ENCODE measurements around the gene BLID. TPM values are rescaled to one million over a fixed set of nuclear protein-coding genes. Genes with fewer than 3 reads are reported as not detected.
A peak's percentile ranks its signal among the peaks of the same experiment; 100 is the strongest.

BLID gene
- total RNA-seq, 6 experiments from 2014 or later = 0.85 to 1.6 (median 1.2) TPM

- Mint-ChIP-seq H3K27me3 (ENCODE audit: insufficient read depth) (peaks cover 25% of the 10 kb centered on the region), H3K4me3 (no peak overlapping the region), H3K27ac (no peak overlapping the region; the same call in 1 of the 2 replicates), H3K9me3 (no peaks in the 10 kb centered on the region), H3K4me1 (ENCODE audit: low read depth) (no peaks in the 10 kb centered on the region), H3K36me3 (ENCODE audit: low read depth) (peaks cover 50% of the 10 kb centered on the region)
- TF ChIP-seq, protein P1, sequence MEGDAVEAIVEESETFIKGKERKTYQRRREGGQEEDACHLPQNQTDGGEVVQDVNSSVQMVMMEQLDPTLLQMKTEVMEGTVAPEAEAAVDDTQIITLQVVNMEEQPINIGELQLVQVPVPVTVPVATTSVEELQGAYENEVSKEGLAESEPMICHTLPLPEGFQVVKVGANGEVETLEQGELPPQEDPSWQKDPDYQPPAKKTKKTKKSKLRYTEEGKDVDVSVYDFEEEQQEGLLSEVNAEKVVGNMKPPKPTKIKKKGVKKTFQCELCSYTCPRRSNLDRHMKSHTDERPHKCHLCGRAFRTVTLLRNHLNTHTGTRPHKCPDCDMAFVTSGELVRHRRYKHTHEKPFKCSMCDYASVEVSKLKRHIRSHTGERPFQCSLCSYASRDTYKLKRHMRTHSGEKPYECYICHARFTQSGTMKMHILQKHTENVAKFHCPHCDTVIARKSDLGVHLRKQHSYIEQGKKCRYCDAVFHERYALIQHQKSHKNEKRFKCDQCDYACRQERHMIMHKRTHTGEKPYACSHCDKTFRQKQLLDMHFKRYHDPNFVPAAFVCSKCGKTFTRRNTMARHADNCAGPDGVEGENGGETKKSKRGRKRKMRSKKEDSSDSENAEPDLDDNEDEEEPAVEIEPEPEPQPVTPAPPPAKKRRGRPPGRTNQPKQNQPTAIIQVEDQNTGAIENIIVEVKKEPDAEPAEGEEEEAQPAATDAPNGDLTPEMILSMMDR (IDR thresholded peaks at IDR 0.05) = no peak
- DNase-seq = no peak
Measured at GRCh38 chr11:122103726-122104125, 12.3 kb downstream of the BLID start.

DNA sequence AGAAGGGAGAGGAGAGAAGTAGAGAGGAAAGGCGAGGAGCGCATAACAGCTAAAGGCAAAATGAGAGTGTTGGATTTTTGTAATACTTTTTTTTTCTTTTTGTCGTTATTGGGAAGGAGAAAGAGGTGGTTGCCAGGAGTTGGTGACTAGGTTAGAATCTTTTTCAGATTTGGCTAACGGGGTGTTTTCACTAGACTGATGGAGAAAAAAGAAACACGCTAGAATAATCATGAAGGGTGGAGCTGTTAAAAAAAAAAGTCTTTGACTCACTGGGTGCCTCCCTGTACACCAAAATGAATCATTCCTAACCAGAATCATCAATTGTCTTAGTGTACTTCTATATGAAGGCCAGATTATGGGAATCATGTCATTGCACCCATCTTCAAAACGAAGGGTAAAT lies 12.7 kb downstream of the BLID start:
- Mint-ChIP-seq H3K27ac (no peak overlapping the region), H3K9me3 (no peaks in the 10 kb centered on the region), H3K4me3 (no peak overlapping the region), H3K27me3 (ENCODE audit: insufficient read depth) (peaks cover 25% of the 10 kb centered on the region), H3K36me3 (ENCODE audit: low read depth) (peaks cover 51% of the 10 kb centered on the region), H3K4me1 (ENCODE audit: low read depth) (no peaks in the 10 kb centered on the region)
- TF ChIP-seq, protein P1 (IDR thresholded peaks at IDR 0.05) = no peak
- DNase-seq = no peak

- TF ChIP-seq, protein P1 (IDR thresholded peaks at IDR 0.05) = no peak
- Mint-ChIP-seq H3K9me3 (no peaks in the 10 kb centered on the region), H3K27ac (no peak overlapping the region), H3K27me3 (ENCODE audit: insufficient read depth) (peaks cover 27% of the 10 kb centered on the region), H3K36me3 (ENCODE audit: low read depth) (peaks cover 51% of the 10 kb centered on the region), H3K4me3 (no peak overlapping the region), H3K4me1 (ENCODE audit: low read depth) (no peaks in the 10 kb centered on the region)
- DNase-seq = no peak
Measured at GRCh38 chr11:122102426-122102825, 13.6 kb downstream of the BLID start.

DNA sequence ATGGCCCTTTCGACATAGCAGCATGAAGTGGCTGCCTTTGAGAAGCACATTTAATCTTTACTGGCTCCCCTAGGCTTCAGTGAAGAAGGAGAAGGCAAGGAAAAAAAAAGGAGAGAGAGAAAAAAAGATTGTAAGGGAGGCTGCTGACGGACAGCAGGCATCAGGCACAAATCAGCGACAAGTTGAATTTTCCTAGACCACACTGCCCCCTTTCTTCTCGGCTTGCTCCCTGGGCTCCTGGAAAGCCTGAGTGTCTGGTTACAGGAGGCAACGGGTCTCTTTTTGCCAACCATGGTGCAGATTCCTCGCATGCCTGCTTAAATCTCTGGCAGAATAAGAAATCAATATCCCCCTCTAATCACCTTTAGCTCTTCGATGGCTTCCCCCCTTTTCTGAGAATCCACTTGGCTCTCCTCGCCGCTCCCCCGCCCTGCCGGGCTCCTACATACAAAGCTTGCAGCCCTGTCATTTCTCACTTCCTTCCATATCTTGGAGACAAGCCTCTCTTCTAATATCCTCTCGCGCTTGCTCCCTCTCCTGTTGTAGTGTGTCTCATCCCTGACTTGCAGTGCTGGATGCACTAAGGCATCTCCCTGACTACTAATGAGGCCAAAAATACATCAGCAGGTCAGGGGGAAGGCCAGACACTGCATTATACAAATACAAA lies 14.3 kb downstream of the BLID start:
- peak; percentile 88 for DNase-seq
- Mint-ChIP-seq H3K9me3 (no peaks in the 10 kb centered on the region), H3K27me3 (ENCODE audit: insufficient read depth) (peaks cover 28% of the 10 kb centered on the region), H3K4me1 (ENCODE audit: low read depth) (no peaks in the 10 kb centered on the region), H3K4me3 (no peak overlapping the region), H3K27ac (no peak overlapping the region), H3K36me3 (ENCODE audit: low read depth) (peaks cover 56% of the 10 kb centered on the region)
- TF ChIP-seq, protein P1 (IDR thresholded peaks at IDR 0.05) = peak; percentile 71

DNA sequence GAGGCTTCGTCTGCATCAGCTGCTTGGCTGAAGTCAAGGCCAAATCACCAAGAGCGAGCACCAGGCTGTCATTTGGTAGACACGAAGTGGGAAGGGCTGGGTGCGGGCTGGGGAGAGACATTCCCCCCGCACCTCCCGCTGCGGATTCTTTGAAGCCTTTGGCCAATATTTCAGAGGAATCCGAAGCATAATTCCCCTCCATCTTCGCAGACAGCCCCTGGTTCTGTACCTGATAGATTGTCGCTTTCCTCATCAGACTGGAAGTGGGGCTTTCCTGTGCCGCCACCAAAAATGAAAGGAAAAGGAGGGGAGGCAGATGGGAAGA lies 15.3 kb downstream of the BLID start:
- TF ChIP-seq, protein P1 (IDR thresholded peaks at IDR 0.05) = no peak
- Mint-ChIP-seq H3K27ac (no peak overlapping the region), H3K9me3 (no peaks in the 10 kb centered on the region), H3K36me3 (ENCODE audit: low read depth) (peaks cover 63% of the 10 kb centered on the region), H3K4me3 (no peak overlapping the region), H3K4me1 (ENCODE audit: low read depth) (peaks cover 4% of the 10 kb centered on the region), H3K27me3 (ENCODE audit: insufficient read depth) (peaks cover 31% of the 10 kb centered on the region)
- no peak for DNase-seq

Data from HFFc6 (cell line).